Mesothelial cell of epicardium (in vitro differentiated cells): ENCODE measurements around the gene GPR18. TPM values are rescaled to one million over a fixed set of nuclear protein-coding genes. Genes with fewer than 3 reads are reported as not detected.

Source experiments
- DNase-seq, 2 experiments: peaks; one replicate each; pipeline ENCODE4 v3.0.0; 2021; ENCODE audit warnings: low spot score in 2 of 2; ENCODE audit not compliant: unreplicated experiment in 2 of 2
- H3K27ac Mint-ChIP-seq: 2 replicates; pipeline ENCODE4 v1.8.0; 2021; ENCODE audit warnings: mixed read lengths
- H3K27me3 Mint-ChIP-seq: 2 replicates; pipeline ENCODE4 v1.8.0; 2021; ENCODE audit warnings: low read depth, mixed read lengths
- H3K36me3 Mint-ChIP-seq: 2 replicates; pipeline ENCODE4 v1.8.0; 2021; ENCODE audit warnings: mixed read lengths
- H3K4me1 Mint-ChIP-seq: 2 replicates; pipeline ENCODE4 v1.8.0; 2021; ENCODE audit warnings: mixed read lengths
- H3K4me3 Mint-ChIP-seq: 2 replicates; pipeline ENCODE4 v1.8.0; 2021; ENCODE audit warnings: mild to moderate bottlenecking, moderate library complexity, mixed read lengths
- H3K9me3 Mint-ChIP-seq: 2 replicates; pipeline ENCODE4 v1.8.0; 2021; ENCODE audit warnings: mixed read lengths
- CTCF ChIP-seq: fragments of 200-600 bp; sonication (generic); IDR thresholded peaks from one replicate; pipeline ENCODE4 v1.5.0; 2021; ENCODE audit warnings: antibody characterized with exemption; ENCODE audit not compliant: unreplicated experiment
- total RNA-seq: library from RNA; stranded (reverse); gene quantifications from 3 replicates; pipeline ENCODE4 v1.2.1, GENCODE V29; 2021

Gene GPR18
- total RNA-seq, 1 donor from 2014 or later = not detected

- H3K27me3 Mint-ChIP-seq = no peaks in the 10 kb centered on the region
- no peak overlapping the region for H3K4me3 Mint-ChIP-seq
- TF ChIP-seq CTCF = no peak
- H3K4me1 Mint-ChIP-seq = peaks cover 12% of the 10 kb centered on the region
- no peaks in the 10 kb centered on the region for H3K9me3 Mint-ChIP-seq
- no peak overlapping the region for H3K27ac Mint-ChIP-seq
- H3K36me3 Mint-ChIP-seq = peaks cover 2% of the 10 kb centered on the region
- no peak for DNase-seq
Measured at GRCh38 chr13:99295488-99296252, 37.5 kb upstream of the GPR18 start.

DNA sequence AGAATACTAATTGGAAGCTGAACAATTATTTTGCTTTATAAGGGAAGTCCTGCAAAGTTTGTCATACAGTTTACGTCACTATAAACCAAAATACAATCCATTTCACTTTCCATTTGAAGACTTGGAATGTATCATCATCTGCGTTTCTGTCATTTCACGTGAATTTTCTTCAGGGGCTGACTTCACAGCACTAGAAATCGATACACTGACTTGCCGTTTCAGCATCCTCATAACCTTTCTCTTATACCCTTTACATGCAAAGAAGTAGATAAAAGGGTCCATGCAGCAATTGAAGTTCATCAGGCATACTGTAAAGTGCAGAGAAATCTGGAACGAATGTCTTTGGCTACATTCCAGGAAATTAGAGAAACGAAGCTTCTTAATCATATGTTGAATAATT, 36.8 kb upstream of the GPR18 start:
- no peak for TF ChIP-seq CTCF
- Mint-ChIP-seq H3K27ac (no peak overlapping the region), H3K27me3 (no peaks in the 10 kb centered on the region), H3K4me3 (no peak overlapping the region), H3K9me3 (no peaks in the 10 kb centered on the region), H3K4me1 (peaks cover 12% of the 10 kb centered on the region), H3K36me3 (peaks cover 2% of the 10 kb centered on the region)
- DNase-seq = no peak

GRCh38 chr13:99294198-99294597, 36.0 kb upstream of the GPR18 start:
- no peak for DNase-seq
- TF ChIP-seq CTCF = no peak

DNA sequence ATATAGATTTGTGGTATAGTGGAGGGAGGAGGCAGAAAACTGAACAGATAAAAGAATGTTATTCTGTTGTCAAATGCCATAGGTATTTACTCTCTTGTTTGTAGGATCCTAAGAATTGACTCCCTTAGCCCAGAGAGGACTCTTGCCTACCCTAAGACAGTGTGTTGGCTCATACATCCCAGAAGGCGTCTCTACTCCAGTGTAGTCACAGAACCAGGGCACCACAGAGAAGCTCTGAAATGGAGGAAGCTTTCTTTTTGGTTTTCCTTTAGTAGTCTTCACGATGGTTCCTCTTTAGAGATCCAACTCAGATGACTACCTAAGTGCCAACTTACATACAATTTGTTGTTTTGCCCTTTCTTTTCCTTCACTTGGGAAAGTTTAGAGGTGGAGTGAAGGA, 35.0 kb upstream of the GPR18 start:
- Mint-ChIP-seq H3K27ac (no peak overlapping the region), H3K4me3 (no peak overlapping the region), H3K9me3 (no peaks in the 10 kb centered on the region), H3K4me1 (peaks cover 8% of the 10 kb centered on the region), H3K36me3 (peaks cover 2% of the 10 kb centered on the region), H3K27me3 (no peaks in the 10 kb centered on the region)
- no peak for DNase-seq
- no peak for TF ChIP-seq CTCF

More at GRCh38 chr13:99294198-99294597, 36.0 kb upstream of the GPR18 start:
- Mint-ChIP-seq H3K36me3 (peaks cover 2% of the 10 kb centered on the region), H3K27ac (no peak overlapping the region), H3K4me3 (no peak overlapping the region), H3K4me1 (peaks cover 11% of the 10 kb centered on the region), H3K9me3 (no peaks in the 10 kb centered on the region), H3K27me3 (no peaks in the 10 kb centered on the region)

DNA sequence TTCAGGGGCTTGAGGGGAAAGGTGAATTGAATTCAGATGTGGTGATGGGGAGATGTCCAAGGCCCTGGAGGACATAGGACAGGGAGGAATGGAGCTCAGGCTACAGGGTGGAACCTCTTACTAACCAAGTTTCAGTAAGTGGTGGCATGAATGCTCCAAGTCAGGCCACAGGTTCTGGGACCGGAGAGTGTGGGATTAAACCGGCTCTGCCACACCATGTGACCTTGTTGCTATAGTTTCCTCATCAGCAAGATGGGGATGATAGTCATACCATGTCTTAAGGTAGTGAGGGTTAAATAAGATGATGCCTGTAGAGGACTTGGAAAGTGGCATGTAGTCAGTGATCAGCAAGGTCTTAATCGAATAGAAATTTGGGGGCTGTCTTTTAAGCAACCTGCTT, 32.7 kb upstream of the GPR18 start:
- H3K9me3 Mint-ChIP-seq = no peaks in the 10 kb centered on the region
- H3K4me3 Mint-ChIP-seq = no peak overlapping the region
- DNase-seq = no peak
- H3K27me3 Mint-ChIP-seq = no peaks in the 10 kb centered on the region
- H3K36me3 Mint-ChIP-seq = peaks cover 5% of the 10 kb centered on the region
- no peaks in the 10 kb centered on the region for H3K4me1 Mint-ChIP-seq
- no peak overlapping the region for H3K27ac Mint-ChIP-seq
- no peak for TF ChIP-seq CTCF
